Smooth muscle cell (in vitro differentiated cells): ENCODE results near the gene GSKIP. TPM values are rescaled to one million over a fixed set of nuclear protein-coding genes. Genes with fewer than 3 reads are reported as not detected.

Experiments used
- DNase-seq: peaks from one replicate; lab custom pipeline; 2025; ENCODE audit not compliant: unreplicated experiment; lab: John Stamatoyannopoulos, UW
- H2AFZ ChIP-seq: fragments of 200-600 bp; sonication (generic); 2 replicates; pipeline ENCODE4 v1.6.0; 2016; ENCODE audit warnings: antibody characterized with exemption, low read depth, mild to moderate bottlenecking
- H3F3A ChIP-seq: fragments of 200-600 bp; sonication (generic); 2 replicates; pipeline ENCODE4 v1.6.0; 2017; ENCODE audit warnings: antibody characterized with exemption, low read depth
- H3K27ac ChIP-seq: fragments of 200-600 bp; sonication (generic); 2 replicates; pipeline ENCODE4 v1.5.1; 2016; ENCODE audit warnings: low read depth, mild to moderate bottlenecking
- H3K27me3 ChIP-seq: fragments of 200-600 bp; sonication (generic); 2 replicates; pipeline ENCODE4 v1.6.1; 2016; ENCODE audit warnings: low read depth, mild to moderate bottlenecking
- H3K36me3 ChIP-seq: fragments of 200-600 bp; sonication (generic); 2 replicates; pipeline ENCODE4 v1.5.1; 2016; ENCODE audit warnings: low read depth
- H3K4me1 ChIP-seq: fragments of 200-600 bp; sonication (generic); 2 replicates; pipeline ENCODE4 v1.5.1; 2016; ENCODE audit warnings: low read depth
- H3K4me2 ChIP-seq: fragments of 200-600 bp; sonication (generic); 2 replicates; pipeline ENCODE4 v1.6.0; 2016; ENCODE audit warnings: mild to moderate bottlenecking
- H3K4me3 ChIP-seq: fragments of 200-600 bp; sonication (generic); 2 replicates; pipeline ENCODE4 v1.5.1; 2016; ENCODE audit warnings: mild to moderate bottlenecking
- H3K79me2 ChIP-seq: fragments of 200-600 bp; sonication (generic); 2 replicates; pipeline ENCODE4 v1.6.0; 2016; ENCODE audit warnings: low read depth, mild to moderate bottlenecking
- H3K9ac ChIP-seq: fragments of 200-600 bp; sonication (generic); 2 replicates; pipeline ENCODE4 v1.6.0; 2016; ENCODE audit warnings: low read depth
- H3K9me3 ChIP-seq: fragments of 200-600 bp; sonication (generic); replicated peaks from 2 replicates; pipeline ENCODE4 v1.5.1; 2016; ENCODE audit warnings: low read depth
- H4K20me1 ChIP-seq: fragments of 200-600 bp; sonication (generic); 2 replicates; pipeline ENCODE4 v1.6.0; 2016; ENCODE audit warnings: low read depth
- CTCF ChIP-seq: fragments of 200-600 bp; sonication (generic); IDR thresholded peaks from 2 replicates; pipeline ENCODE4 v1.5.1; 2017; ENCODE audit warnings: borderline replicate concordance, mild to moderate bottlenecking, antibody characterized with exemption; ENCODE audit not compliant: insufficient read depth, poor library complexity, severe bottlenecking
- WGBS: methylation state at CpG from one replicate; pipeline ENCODE4 v1.1.7; 2016; ENCODE audit warnings: low lambda C conversion rate; 5-methylcytosine and 5-hydroxymethylcytosine counted together
- polyA plus RNA-seq: library from polyadenylated mRNA; unstranded; fragments of >200 nt; fragmentation: Nextera tagmentation; extraction: Ambion mirVana; gene quantifications from 2 replicates; pipeline ENCODE4 v1.2.1, GENCODE V29; 2016
- total RNA-seq: library from RNA; depleted of rRNA; stranded (reverse); fragments of >200 nt; gene quantifications from 2 replicates; pipeline ENCODE4 v1.2.3, GENCODE V29; 2014

The GSKIP gene
- total and polyA plus RNA-seq, 2 experiments from 2014 or later = 21.2 to 35.2 TPM

- DNase-seq = no peak
- Histone ChIP-seq H2AFZ (no peak overlapping the region), H3K9ac (no peak overlapping the region), H3K9me3 (no peaks in the 10 kb centered on the region), H3K36me3 (peaks cover 18% of the 10 kb centered on the region), H3K79me2 (peaks cover 22% of the 10 kb centered on the region), H3K4me2 (no peak overlapping the region), H4K20me1 (peaks cover 52% of the 10 kb centered on the region), H3K27ac (no peak overlapping the region), H3F3A (no peaks in the 10 kb centered on the region), H3K4me1 (no peaks in the 10 kb centered on the region), H3K4me3 (no peak overlapping the region), H3K27me3 (no peaks in the 10 kb centered on the region)
- WGBS = 97% methylated on average over 3 of the region's 3 CpGs
- no peak for TF ChIP-seq CTCF
Measured at GRCh38 chr14:96380735-96381134, 17.4 kb downstream of the GSKIP start.

DNA sequence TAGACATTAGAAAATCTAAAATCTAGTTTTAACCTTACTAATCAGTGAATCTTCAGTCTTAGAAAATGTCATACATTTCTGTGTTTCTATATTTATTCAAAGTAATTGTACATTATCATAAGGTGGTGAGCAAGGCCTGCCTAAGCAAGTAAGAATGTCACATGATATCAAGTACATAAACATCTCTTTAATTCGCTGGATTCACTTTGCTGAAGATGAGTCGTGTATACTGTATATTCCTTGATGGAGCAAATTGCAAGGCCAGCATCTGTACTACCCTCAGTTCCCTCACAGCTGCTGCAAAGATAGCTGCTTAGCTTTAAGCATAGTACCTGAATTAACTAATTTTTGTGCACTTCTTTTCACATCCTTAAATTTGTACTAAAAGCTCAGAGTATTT is 20.1 kb downstream of the GSKIP start:
- H3K9ac ChIP-seq = no peak overlapping the region
- no peak for TF ChIP-seq CTCF
- H3K79me2 ChIP-seq = peaks cover 2% of the 10 kb centered on the region
- 92% methylated on average over 2 of the region's 2 CpGs for WGBS
- no peaks in the 10 kb centered on the region for H3F3A ChIP-seq
- no peak overlapping the region for H3K4me3 ChIP-seq
- H3K27ac ChIP-seq = no peak overlapping the region
- no peak for DNase-seq
- H3K27me3 ChIP-seq = no peaks in the 10 kb centered on the region
- peaks cover 22% of the 10 kb centered on the region for H3K36me3 ChIP-seq
- H3K9me3 ChIP-seq = no peaks in the 10 kb centered on the region
- H4K20me1 ChIP-seq = peaks cover 26% of the 10 kb centered on the region
- no peak overlapping the region for H3K4me2 ChIP-seq
- H3K4me1 ChIP-seq = no peaks in the 10 kb centered on the region
- H2AFZ ChIP-seq = no peak overlapping the region

DNA sequence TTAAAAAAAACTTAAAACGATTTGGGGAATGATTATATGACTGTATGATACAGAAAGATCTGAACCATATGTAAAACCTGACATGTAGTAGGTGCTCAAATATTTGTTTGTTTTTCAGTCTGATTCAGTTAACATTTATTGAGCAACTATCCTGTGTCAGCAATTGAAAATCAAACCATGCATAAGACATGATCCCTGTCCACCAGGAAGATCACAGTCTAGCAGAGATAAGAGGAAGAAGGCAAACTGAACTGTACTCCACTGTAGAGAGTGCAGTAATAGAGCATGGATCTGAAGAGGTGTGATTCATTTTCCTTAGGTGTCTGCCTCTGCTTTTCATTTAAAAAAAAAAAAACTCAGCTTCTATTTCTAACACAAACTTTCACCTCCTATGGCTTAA is 20.7 kb downstream of the GSKIP start:
- H3K4me2 ChIP-seq = no peak overlapping the region
- H3K9me3 ChIP-seq = no peaks in the 10 kb centered on the region
- H3K27me3 ChIP-seq = no peaks in the 10 kb centered on the region
- H3K27ac ChIP-seq = no peak overlapping the region
- no peak overlapping the region for H3K9ac ChIP-seq
- H3K4me1 ChIP-seq = no peaks in the 10 kb centered on the region
- TF ChIP-seq CTCF = no peak
- no peaks in the 10 kb centered on the region for H3F3A ChIP-seq
- no peak for DNase-seq
- no peaks in the 10 kb centered on the region for H3K79me2 ChIP-seq
- H2AFZ ChIP-seq = no peak overlapping the region
- peaks cover 22% of the 10 kb centered on the region for H3K36me3 ChIP-seq
- WGBS = 76% methylated on average over 1 of the region's 1 CpG
- no peak overlapping the region for H3K4me3 ChIP-seq
- peaks cover 20% of the 10 kb centered on the region for H4K20me1 ChIP-seq

DNA sequence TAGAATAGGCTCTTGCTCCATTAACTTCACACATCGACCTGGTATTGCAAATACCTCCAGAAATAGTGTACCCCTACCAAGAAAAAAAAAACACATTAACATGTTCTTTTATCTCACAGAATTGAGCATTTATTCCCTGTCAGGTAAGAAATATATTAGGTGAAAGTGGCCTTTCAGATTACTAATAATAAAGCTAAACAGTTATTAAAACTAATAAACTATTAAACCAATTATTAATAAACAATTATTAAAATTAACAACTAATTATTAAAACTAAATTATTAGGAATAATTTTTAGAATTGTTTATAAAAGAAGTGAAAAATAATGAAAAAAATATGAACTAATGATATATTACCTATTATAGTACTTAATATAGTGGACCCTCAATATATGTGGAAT is 21.4 kb downstream of the GSKIP start:
- Histone ChIP-seq H3K4me1 (no peaks in the 10 kb centered on the region), H3K27ac (no peak overlapping the region), H2AFZ (no peak overlapping the region), H3K27me3 (no peaks in the 10 kb centered on the region), H3K4me3 (no peak overlapping the region), H3K79me2 (no peaks in the 10 kb centered on the region), H3K9ac (no peak overlapping the region), H3K36me3 (peaks cover 22% of the 10 kb centered on the region), H3K4me2 (no peak overlapping the region), H4K20me1 (peaks cover 13% of the 10 kb centered on the region), H3F3A (no peaks in the 10 kb centered on the region), H3K9me3 (no peaks in the 10 kb centered on the region)
- TF ChIP-seq CTCF = no peak
- DNase-seq = no peak
- WGBS = 45% methylated on average over 1 of the region's 1 CpG
